Measurements from ENCODE around the gene SOX6. TPM values are rescaled to one million over a fixed set of nuclear protein-coding genes. Genes with fewer than 3 reads are reported as not detected.

Gene SOX6
- total and polyA plus RNA-seq, 2 experiments from 2014 or later, result 0.03 to 0.66 TPM

- TF ChIP-seq REST (IDR thresholded peaks at IDR 0.05; ENCODE audit: unreplicated experiment) (no peak), STAT1 (IDR thresholded peaks at IDR 0.05; ENCODE audit: unreplicated experiment) (no peak), ZNF331 (CRISPR knock-in tag; IDR thresholded peaks at IDR 0.05; ENCODE audit: low read depth) (no peak), CREB1 (CRISPR knock-in tag; IDR thresholded peaks at IDR 0.05; ENCODE audit: low read depth) (no peak), POLR2AphosphoS5 (IDR thresholded peaks at IDR 0.05; ENCODE audit: low read depth) (no peak), EZH2 (IDR thresholded peaks at IDR 0.05; ENCODE audit: low read depth, unreplicated experiment) (no peak), EZH2phosphoT487 (IDR thresholded peaks at IDR 0.05; ENCODE audit: unreplicated experiment) (no peak), NANOG (IDR thresholded peaks at IDR 0.05; ENCODE audit: borderline replicate concordance) (no peak), JUNB (IDR thresholded peaks at IDR 0.05; ENCODE audit: unreplicated experiment) (no peak), CTCF (conservative IDR thresholded peaks at IDR 0.05; ENCODE audit: low read depth in 2 of 2) (no peak)
Measured at GRCh38 chr11:16322190-16322589, 34.2 kb downstream of the SOX6 start (continued).

DNA sequence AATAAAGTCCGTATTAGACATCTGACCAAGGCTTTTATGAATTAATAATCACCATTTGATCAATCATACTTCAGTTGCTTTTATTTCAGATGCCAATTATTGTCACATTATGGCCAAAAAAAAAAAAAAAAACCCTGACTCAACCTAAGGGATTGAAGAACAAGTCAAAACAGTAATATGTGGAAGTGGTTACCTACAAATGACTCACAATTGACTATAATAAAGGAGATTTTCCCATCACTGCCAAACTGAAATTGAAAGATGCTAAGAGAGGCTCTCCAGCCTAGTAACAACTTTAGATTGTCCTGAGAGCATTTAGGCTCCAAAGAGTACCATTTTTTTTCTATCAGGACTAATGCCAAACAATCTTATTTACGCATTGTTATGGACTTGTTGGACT lies 35.2 kb downstream of the SOX6 start:
- Histone ChIP-seq H2AFZ (no peak overlapping the region), H3K27me3 (ENCODE audit: insufficient read depth) (no peaks in the 10 kb centered on the region), H3K4me3 (no peak overlapping the region), H4K20me1 (replicated peaks; ENCODE audit: insufficient read depth) (no peaks in the 10 kb centered on the region), H3K4me2 (no peak overlapping the region), H3F3A (replicated peaks; ENCODE audit: low read depth) (no peaks in the 10 kb centered on the region), H3K9me2 (ENCODE audit: insufficient read depth) (no peaks in the 10 kb centered on the region), H3K79me2 (replicated peaks; ENCODE audit: insufficient read depth) (no peaks in the 10 kb centered on the region), H3K36me3 (ENCODE audit: insufficient read depth) (no peaks in the 10 kb centered on the region), H3K27ac (ENCODE audit: low read depth) (no peak overlapping the region), H3K4me1 (ENCODE audit: insufficient read depth) (no peaks in the 10 kb centered on the region)
- DNase-seq (ENCODE audit: low spot score) (no peak), ATAC-seq (no peak)
- Mint-ChIP-seq H3K27me3 (ENCODE audit: insufficient read depth, low read depth, poor library complexity) (peaks cover 7% of the 10 kb centered on the region), H3K4me3 (no peak overlapping the region), H3K9me3 (no peaks in the 10 kb centered on the region; the same call in 2 of the 3 replicates), H3K36me3 (ENCODE audit: low read depth) (no peaks in the 10 kb centered on the region), H3K4me1 (no peaks in the 10 kb centered on the region), H3K27ac (no peak overlapping the region)
- TF ChIP-seq ZNF114 (CRISPR knock-in tag; IDR thresholded peaks at IDR 0.05) (no peak), CREB1 (CRISPR knock-in tag; IDR thresholded peaks at IDR 0.05; ENCODE audit: low read depth) (no peak), EZH2phosphoT487 (IDR thresholded peaks at IDR 0.05; ENCODE audit: unreplicated experiment) (no peak), NANOG (IDR thresholded peaks at IDR 0.05; ENCODE audit: borderline replicate concordance) (no peak), JUNB (IDR thresholded peaks at IDR 0.05; ENCODE audit: unreplicated experiment) (no peak), ZNF462 (CRISPR knock-in tag; IDR thresholded peaks at IDR 0.05) (no peak)

Data from GM23338 (cell line).